ENCODE results near the gene KRT37.
"Not testable (repeated sequence)": the region's sequence is repeated elsewhere in the genome, so short reads cannot be mapped to it uniquely, and the experiment has no call there.

The KRT37 gene

GRCh38 chr17:41396340-41396739 is 28.0 kb downstream of the KRT37 start:
- H2AFZ ChIP-seq (ENCODE audit: low read depth, low read length) = no peak overlapping the region
- TF ChIP-seq EZH2phosphoT487 (IDR thresholded peaks at IDR 0.05; ENCODE audit: low read depth) (no peak), CTCF (IDR thresholded peaks at IDR 0.05; ENCODE audit: low read depth, low read length) (no peak)
- no peaks in the 10 kb centered on the region for H3K79me2 ChIP-seq (ENCODE audit: low read length)
- H4K20me1 ChIP-seq (ENCODE audit: insufficient read depth, low read length) = no peaks in the 10 kb centered on the region
- H3K27ac ChIP-seq (ENCODE audit: low read length) = no peak overlapping the region
- H3K4me2 ChIP-seq (ENCODE audit: low read length) = no peak overlapping the region
- H3K27me3 ChIP-seq (ENCODE audit: low read depth, low read length) = peaks cover 21% of the 10 kb centered on the region
- no peak overlapping the region for H3K9ac ChIP-seq (ENCODE audit: low read length)
- no peaks in the 10 kb centered on the region for H3K4me1 ChIP-seq (ENCODE audit: low read length)
- H3K9me3 ChIP-seq (ENCODE audit: insufficient read depth, low read length) = no peaks in the 10 kb centered on the region
- no peaks in the 10 kb centered on the region for H3K36me3 ChIP-seq (replicated peaks; ENCODE audit: low read depth, low read length)
- no peak overlapping the region for H3K4me3 ChIP-seq (ENCODE audit: low read length)

- H3K36me3 ChIP-seq (replicated peaks; ENCODE audit: low read depth, low read length) = no peaks in the 10 kb centered on the region
- no peak for TF ChIP-seq CTCF (IDR thresholded peaks at IDR 0.05; ENCODE audit: low read depth, low read length)
- no peak for TF ChIP-seq EZH2phosphoT487 (IDR thresholded peaks at IDR 0.05; ENCODE audit: low read depth)
Observed at GRCh38 chr17:41395611-41396010, 28.8 kb downstream of the KRT37 start.

GRCh38 chr17:41395044-41395443 is 29.3 kb downstream of the KRT37 start:
- not testable (repeated sequence) for H3K9me3 ChIP-seq (ENCODE audit: insufficient read depth, low read length); H2AFZ ChIP-seq (ENCODE audit: low read depth, low read length); H3K4me1 ChIP-seq (ENCODE audit: low read length); H3K36me3 ChIP-seq (replicated peaks; ENCODE audit: low read depth, low read length); H4K20me1 ChIP-seq (ENCODE audit: insufficient read depth, low read length); H3K79me2 ChIP-seq (ENCODE audit: low read length); H3K4me2 ChIP-seq (ENCODE audit: low read length); H3K9ac ChIP-seq (ENCODE audit: low read length); H3K4me3 ChIP-seq (ENCODE audit: low read length); H3K27ac ChIP-seq (ENCODE audit: low read length)
- peaks cover 17% of the 10 kb centered on the region for H3K27me3 ChIP-seq (ENCODE audit: low read depth, low read length)

More at GRCh38 chr17:41395611-41396010, 28.8 kb downstream of the KRT37 start:
- Histone ChIP-seq H3K27ac (ENCODE audit: low read length) (no peak overlapping the region), H3K27me3 (ENCODE audit: low read depth, low read length) (peaks cover 23% of the 10 kb centered on the region), H3K9ac (ENCODE audit: low read length) (no peak overlapping the region), H2AFZ (ENCODE audit: low read depth, low read length) (no peak overlapping the region), H3K4me3 (ENCODE audit: low read length) (no peak overlapping the region), H4K20me1 (ENCODE audit: insufficient read depth, low read length) (no peaks in the 10 kb centered on the region), H3K79me2 (ENCODE audit: low read length) (no peaks in the 10 kb centered on the region), H3K4me1 (ENCODE audit: low read length) (no peaks in the 10 kb centered on the region), H3K9me3 (ENCODE audit: insufficient read depth, low read length) (no peaks in the 10 kb centered on the region), H3K4me2 (ENCODE audit: low read length) (no peak overlapping the region)

- Histone ChIP-seq H3K4me3 (ENCODE audit: low read length) (no peak overlapping the region), H3K4me1 (ENCODE audit: low read length) (no peaks in the 10 kb centered on the region), H3K9ac (ENCODE audit: low read length) (no peak overlapping the region), H3K36me3 (replicated peaks; ENCODE audit: low read depth, low read length) (no peaks in the 10 kb centered on the region), H3K27ac (ENCODE audit: low read length) (no peak overlapping the region), H3K79me2 (ENCODE audit: low read length) (no peaks in the 10 kb centered on the region), H2AFZ (ENCODE audit: low read depth, low read length) (no peak overlapping the region), H4K20me1 (ENCODE audit: insufficient read depth, low read length) (no peaks in the 10 kb centered on the region), H3K4me2 (ENCODE audit: low read length) (no peak overlapping the region), H3K9me3 (ENCODE audit: insufficient read depth, low read length) (no peaks in the 10 kb centered on the region), H3K27me3 (ENCODE audit: low read depth, low read length) (peaks cover 17% of the 10 kb centered on the region)
- TF ChIP-seq CTCF (IDR thresholded peaks at IDR 0.05; ENCODE audit: low read depth, low read length) = no peak
- no peak for TF ChIP-seq EZH2phosphoT487 (IDR thresholded peaks at IDR 0.05; ENCODE audit: low read depth)
Observed at GRCh38 chr17:41394254-41394996, 30.0 kb downstream of the KRT37 start.

Measured in OCI-LY3 (cell line).